ENCODE data around the gene KLK7.

- TF ChIP-seq POLR2A (IDR thresholded peaks at IDR 0.05), result no peak
- TF ChIP-seq, protein P1, sequence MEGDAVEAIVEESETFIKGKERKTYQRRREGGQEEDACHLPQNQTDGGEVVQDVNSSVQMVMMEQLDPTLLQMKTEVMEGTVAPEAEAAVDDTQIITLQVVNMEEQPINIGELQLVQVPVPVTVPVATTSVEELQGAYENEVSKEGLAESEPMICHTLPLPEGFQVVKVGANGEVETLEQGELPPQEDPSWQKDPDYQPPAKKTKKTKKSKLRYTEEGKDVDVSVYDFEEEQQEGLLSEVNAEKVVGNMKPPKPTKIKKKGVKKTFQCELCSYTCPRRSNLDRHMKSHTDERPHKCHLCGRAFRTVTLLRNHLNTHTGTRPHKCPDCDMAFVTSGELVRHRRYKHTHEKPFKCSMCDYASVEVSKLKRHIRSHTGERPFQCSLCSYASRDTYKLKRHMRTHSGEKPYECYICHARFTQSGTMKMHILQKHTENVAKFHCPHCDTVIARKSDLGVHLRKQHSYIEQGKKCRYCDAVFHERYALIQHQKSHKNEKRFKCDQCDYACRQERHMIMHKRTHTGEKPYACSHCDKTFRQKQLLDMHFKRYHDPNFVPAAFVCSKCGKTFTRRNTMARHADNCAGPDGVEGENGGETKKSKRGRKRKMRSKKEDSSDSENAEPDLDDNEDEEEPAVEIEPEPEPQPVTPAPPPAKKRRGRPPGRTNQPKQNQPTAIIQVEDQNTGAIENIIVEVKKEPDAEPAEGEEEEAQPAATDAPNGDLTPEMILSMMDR (IDR thresholded peaks at IDR 0.05), result no peak
These were observed 20.3 kb downstream of the KLK7 start for GRCh38 chr19:50963381-50963780.

Measured in thyroid gland (tissue), 4 donors.